Heart right ventricle (tissue), 16 donors: ENCODE results near the gene LIPK. TPM values are rescaled to one million over a fixed set of nuclear protein-coding genes. Genes with fewer than 3 reads are reported as not detected.
"Not testable (repeated sequence)": the region's sequence is repeated elsewhere in the genome, so short reads cannot be mapped to it uniquely, and the experiment has no call there.

Experiments
- ATAC-seq, 8 donors: fragments of 200-7000 bp; cut with Tn5 transposase; one replicate each; pipeline ENCODE4 v1.9.1; 2020; ENCODE audit warnings: mild to moderate bottlenecking in 8 of 8, moderate library complexity in 8 of 8, moderate number of reproducible peaks in 1 of 8
- DNase-seq, 2 donors: peaks; one replicate each; pipeline ENCODE4 v3.0.0-alpha.2; 2020
- H3K27ac ChIP-seq, 10 donors: fragments of 200-600 bp; sonication (generic) in 2 of 10; one replicate each; pipeline versions ENCODE4 v1.5.0 to v1.8.0; 2020 to 2022; ENCODE audit warnings: mild to moderate bottlenecking in 3 of 10
- H3K27me3 ChIP-seq, 7 donors: fragments of 200-600 bp; one replicate each; pipeline ENCODE4 v1.8.0; 2021 to 2022; ENCODE audit warnings: mild to moderate bottlenecking in 2 of 7
- H3K36me3 ChIP-seq, 9 donors: fragments of 200-600 bp; sonication (generic) in 1 of 9; one replicate each; pipeline versions ENCODE4 v1.5.0 to v1.8.0; 2020 to 2022; ENCODE audit warnings: mild to moderate bottlenecking in 2 of 9
- H3K4me1 ChIP-seq, 9 donors: fragments of 200-600 bp; sonication (generic) in 1 of 9; one replicate each; pipeline versions ENCODE4 v1.5.0 to v1.8.0; 2020 to 2022; ENCODE audit warnings: mild to moderate bottlenecking in 4 of 9
- H3K4me3 ChIP-seq, 10 donors: fragments of 200-600 bp; sonication (generic) in 2 of 10; one replicate each; pipeline versions ENCODE4 v1.5.0 to v1.8.0; 2020 to 2022; ENCODE audit warnings: mild to moderate bottlenecking in 7 of 10, moderate library complexity in 2 of 10
- H3K9me3 ChIP-seq, 11 donors: fragments of 200-600 bp in 10 of 11; sonication (generic) in 2 of 11; one replicate each; pipeline versions ENCODE4 v1.5.0 to v1.8.0; 2013 to 2022; ENCODE audit warnings: mild to moderate bottlenecking in 2 of 11, control low read depth in 1 of 11, moderate library complexity in 1 of 11
- CTCF ChIP-seq, 9 donors: fragments of 200-600 bp; sonication (generic) in 2 of 9; IDR thresholded peaks; one replicate each; pipeline versions ENCODE4 v1.5.0 to v1.8.0; 2021 to 2022; ENCODE audit warnings: antibody characterized with exemption in 9 of 9, mild to moderate bottlenecking in 5 of 9, moderate library complexity in 1 of 9
- WGBS, 2 donors: extraction: QIAGEN DNeasy Blood & Tissue Kit; methylation state at CpG; one replicate each; pipeline ENCODE4 v1.1.7; 2013; ENCODE audit warnings: inconsistent platforms in 1 of 2; 5-methylcytosine and 5-hydroxymethylcytosine counted together
- intact Hi-C, 10 donors: fragments of 100-400 bp; cut with DNase I; formaldehyde crosslinking; loops; one replicate each; pipeline versions ENCODE4 v1.11.1 to v1.14.2; 2022
- polyA plus RNA-seq, 2 donors: library from polyadenylated mRNA; stranded (reverse); fragments of 200-250 nt; gene quantifications; one replicate each; pipeline ENCODE4 v1.2.3, GENCODE V29; 2013
- total RNA-seq, 10 donors: library from RNA; stranded (reverse); fragmentation: NEBNext Ultra II Directional in 3 of 10; extraction: Animal tissue kit (Norgen Biotek cat#: 25700) in 3 of 10; gene quantifications; one replicate each; pipeline versions ENCODE4 v1.2.1 to v1.2.4, GENCODE V29; 2021 to 2023
- donor health status: Arrhythmogenic right ventricular cardiomyopathy.
- donor health status: ischemic (EF 13 %, LVEDD 7.1; RV severe dilation, severe dysfunction).
- donor health status: healthy with polysubstance abuse.
- donor health status: DM: no; HTN: yes; CAD: no.
- donor health status: DM: no; HTN: no; CAD: no.
- donor health status: ischemic (EF 25% LVEDD 6.9; RV normal size, moderate dysfunction).
- donor health status: ischemic (EF 25% LVEDD 5.7; RV mildly dilated, moderate dysfunction).
- donor health status: healthy.
- donor health status: DM: yes; HTN: yes; CAD: no.
- donor health status: Ischemic cardiomyopathy.
- donor health status: ischemic (EF 35%, LVEDD 5.7; RV mildly dilated, moderate dysfunction).
- donor health status: nonischemic (EF 11% LVEDD 7.7; RV severe dilation, severe dysfunction).
- donor health status: DM: yes; HTN: yes; CAD: no.
- donor health status: PGD.
- donor health status: ischemic (EF 29% LVEDD 5.4; RV normal size, mild dysfunction).
- donor health status: nonischemic (EF 23%, LVEDD 6.1; RV moderate dilation, normal function).

Gene LIPK
- total and polyA plus RNA-seq, 12 donors, result not detected

- Histone ChIP-seq H3K4me1 (no peaks in the 10 kb centered on the region), H3K4me3 (no peak overlapping the region), H3K27me3 (peaks cover 0 to 25% (median 11%) of the 10 kb centered on the region in 7 donors), H3K36me3 (no peaks in the 10 kb centered on the region), H3K9me3 (no peaks in the 10 kb centered on the region), H3K27ac (no peak overlapping the region)
- TF ChIP-seq CTCF (IDR thresholded peaks at IDR 0.05), result no peak
- WGBS, 2 donors, result 47 to 49% methylated on average over 6 of the region's 6 CpGs
- intact Hi-C loops, result no loop called here
- DNase-seq (peak in 1 of 2 donors; percentile 19), ATAC-seq (peak in 1 of 8 donors; percentile 73)
These were observed 25.2 kb downstream of the LIPK start for GRCh38 chr10:88731296-88731695.

DNA sequence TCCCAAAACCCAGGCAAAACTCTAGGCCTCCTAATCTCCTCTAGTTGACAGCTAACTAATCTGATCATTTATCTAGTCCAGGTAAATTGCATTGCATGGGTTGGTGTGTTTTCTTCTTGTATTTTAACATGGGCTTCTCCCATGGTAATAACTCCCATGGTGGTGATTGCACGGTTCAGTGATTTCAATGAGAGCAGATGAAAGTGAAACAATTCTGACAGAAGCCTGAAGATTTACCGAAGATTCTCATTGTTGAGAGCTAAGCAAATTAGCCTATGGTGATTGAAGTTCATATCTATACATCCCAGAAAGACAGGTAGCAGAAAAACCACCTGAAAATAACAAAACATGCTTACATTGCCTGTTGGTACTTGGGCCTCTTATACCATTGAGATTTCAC is 27.2 kb downstream of the LIPK start:
- Histone ChIP-seq H3K36me3 (no peaks in the 10 kb centered on the region), H3K4me1 (no peaks in the 10 kb centered on the region), H3K27me3 (peaks cover 0 to 19% (median 7%) of the 10 kb centered on the region in 7 donors), H3K9me3 (no peaks in the 10 kb centered on the region), H3K27ac (no peak overlapping the region), H3K4me3 (no peak overlapping the region)
- 88 to 89% methylated on average over 2 of the region's 2 CpGs for WGBS, 2 donors
- TF ChIP-seq CTCF (IDR thresholded peaks at IDR 0.05), result no peak
- ATAC-seq (no peak), DNase-seq (no peak)
- intact Hi-C loops, result no loop called here

GRCh38 chr10:88735661-88736060 is 29.6 kb downstream of the LIPK start:
- intact Hi-C loops, result no loop called here
- Histone ChIP-seq H3K27me3 (peaks cover 0 to 18% (median 0%) of the 10 kb centered on the region in 7 donors), H3K4me3 (no peak overlapping the region), H3K36me3 (no peaks in the 10 kb centered on the region), H3K4me1 (no peaks in the 10 kb centered on the region), H3K27ac (no peak overlapping the region), H3K9me3 (no peaks in the 10 kb centered on the region)
- TF ChIP-seq CTCF (IDR thresholded peaks at IDR 0.05), result no peak
- DNase-seq (no peak), ATAC-seq (no peak)
- WGBS, 2 donors, result 78 to 80% methylated on average over 1 of the region's 1 CpG

GRCh38 chr10:88741921-88742320 is 35.9 kb downstream of the LIPK start:
- intact Hi-C loops, H3K4me3 ChIP-seq, H3K4me1 ChIP-seq, H3K27ac ChIP-seq, ATAC-seq, H3K36me3 ChIP-seq, DNase-seq: not testable (repeated sequence)
- WGBS, 2 donors, result 63 to 67% methylated on average over 5 of the region's 5 CpGs
- Histone ChIP-seq H3K27me3 (peaks cover 0 to 31% (median 6%) of the 10 kb centered on the region in 7 donors), H3K9me3 (peaks cover 0 to 17% (median 0%) of the 10 kb centered on the region in 11 donors)

DNA sequence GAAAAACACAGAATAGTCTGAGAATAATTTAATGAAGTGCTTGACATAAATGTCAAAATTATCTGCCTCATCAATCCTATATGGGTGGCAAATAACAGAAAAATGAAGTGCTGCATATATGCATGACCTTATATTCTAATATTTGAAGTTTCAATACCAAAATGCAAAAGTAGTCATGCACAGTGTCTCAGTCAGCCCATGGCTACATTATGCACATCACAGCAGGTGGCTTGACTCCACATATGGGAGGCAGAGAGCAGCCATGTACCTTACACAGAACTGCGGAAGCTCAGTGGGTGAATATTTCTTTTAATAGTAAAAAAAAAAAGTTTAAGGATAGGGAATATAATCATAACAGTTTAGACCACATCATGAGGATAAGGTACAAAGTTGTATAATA is 36.4 kb downstream of the LIPK start:
- WGBS, 2 donors, result 95 to 96% methylated on average over 1 of the region's 1 CpG
- peaks cover 0 to 29% (median 6%) of the 10 kb centered on the region in 7 donors for H3K27me3 ChIP-seq

More for the DNA sequence above, 36.4 kb downstream of the LIPK start:
- Histone ChIP-seq H3K4me1 (no peaks in the 10 kb centered on the region), H3K4me3 (no peak overlapping the region), H3K36me3 (no peaks in the 10 kb centered on the region), H3K9me3 (peaks cover 0 to 20% (median 0%) of the 10 kb centered on the region in 11 donors), H3K27ac (no peak overlapping the region)
- ATAC-seq (no peak), DNase-seq (no peak)
- TF ChIP-seq CTCF (IDR thresholded peaks at IDR 0.05), result no peak
- intact Hi-C loops, result no loop called here
